Kidney glomerular epithelial cell (primary cell): Measurements from ENCODE around the gene CCR5.

ENCODE experiments used
- DNase-seq: peaks from one replicate; lab custom pipeline; 2025; lab: John Stamatoyannopoulos, UW

CCR5 gene

GRCh38 chr3:46408853-46409252, 38.1 kb downstream of the CCR5 start:
- DNase-seq, result no peak

- no peak for DNase-seq
Observed at GRCh38 chr3:46409739-46410489, 39.2 kb downstream of the CCR5 start.

- no peak for DNase-seq
Observed at GRCh38 chr3:46410669-46411068, 39.9 kb downstream of the CCR5 start.

- DNase-seq, result no peak
Observed at GRCh38 chr3:46411271-46411670, 40.5 kb downstream of the CCR5 start.

GRCh38 chr3:46412786-46413298, 42.1 kb downstream of the CCR5 start:
- DNase-seq, result no peak

GRCh38 chr3:46413951-46414350, 43.2 kb downstream of the CCR5 start:
- DNase-seq, result no peak

- DNase-seq, result no peak
Observed at GRCh38 chr3:46414739-46415138, 44.0 kb downstream of the CCR5 start.

- DNase-seq, result no peak
Observed at GRCh38 chr3:46416125-46416810, 45.5 kb downstream of the CCR5 start.

- DNase-seq, result no peak
Observed at GRCh38 chr3:46416811-46417510, 46.2 kb downstream of the CCR5 start.

GRCh38 chr3:46417841-46418611, 47.3 kb downstream of the CCR5 start:
- no peak for DNase-seq

- DNase-seq, result no peak
Observed at GRCh38 chr3:46419816-46420215, 49.1 kb downstream of the CCR5 start.

GRCh38 chr3:46420931-46421330, 50.2 kb downstream of the CCR5 start:
- DNase-seq, result no peak

GRCh38 chr3:46422617-46423016, 51.9 kb downstream of the CCR5 start:
- DNase-seq, result no peak

- DNase-seq, result peak; percentile 66
Observed at GRCh38 chr3:46423588-46423987, 52.8 kb downstream of the CCR5 start.
